HK-2 (cell line): Measurements from ENCODE around the gene KRT1.

Experiments
- DNase-seq: peaks from one replicate; pipeline ENCODE4 v3.0.0-alpha.2; 2018; ENCODE audit not compliant: unreplicated experiment

Gene KRT1

DNA sequence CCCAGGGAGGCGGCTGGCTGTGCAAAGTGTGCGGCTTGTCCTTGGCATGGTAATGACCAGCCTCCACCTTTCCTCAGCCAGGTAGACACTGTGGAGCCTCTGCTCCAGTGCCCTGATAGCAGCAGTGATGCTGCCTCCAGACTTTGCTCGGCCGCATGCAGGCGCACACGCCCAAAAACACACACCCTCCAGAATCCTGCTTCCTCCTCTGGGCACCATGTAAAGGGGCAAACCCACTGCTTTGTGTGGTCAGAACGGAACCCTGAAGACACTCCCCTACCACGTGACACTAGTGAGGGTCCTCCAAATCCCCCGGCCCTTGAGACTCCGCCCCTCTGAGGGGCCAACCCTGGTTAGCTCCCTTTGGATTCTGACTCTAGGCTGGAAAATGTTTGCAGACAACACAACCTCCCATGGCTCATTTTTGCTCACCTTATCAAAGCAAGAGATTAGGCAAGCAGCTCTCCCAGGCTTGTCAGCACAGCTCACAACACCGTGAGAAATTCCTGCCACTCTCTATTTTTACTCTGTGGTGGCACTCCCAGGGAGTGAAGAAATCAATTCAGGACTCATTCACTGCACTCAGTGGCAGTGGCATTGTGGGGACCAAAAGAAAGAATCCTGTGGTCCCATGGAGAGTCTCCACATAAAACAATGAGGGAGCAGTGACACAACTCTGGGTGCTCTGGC is 18.6 kb upstream of the KRT1 start:
- no peak for DNase-seq

DNA sequence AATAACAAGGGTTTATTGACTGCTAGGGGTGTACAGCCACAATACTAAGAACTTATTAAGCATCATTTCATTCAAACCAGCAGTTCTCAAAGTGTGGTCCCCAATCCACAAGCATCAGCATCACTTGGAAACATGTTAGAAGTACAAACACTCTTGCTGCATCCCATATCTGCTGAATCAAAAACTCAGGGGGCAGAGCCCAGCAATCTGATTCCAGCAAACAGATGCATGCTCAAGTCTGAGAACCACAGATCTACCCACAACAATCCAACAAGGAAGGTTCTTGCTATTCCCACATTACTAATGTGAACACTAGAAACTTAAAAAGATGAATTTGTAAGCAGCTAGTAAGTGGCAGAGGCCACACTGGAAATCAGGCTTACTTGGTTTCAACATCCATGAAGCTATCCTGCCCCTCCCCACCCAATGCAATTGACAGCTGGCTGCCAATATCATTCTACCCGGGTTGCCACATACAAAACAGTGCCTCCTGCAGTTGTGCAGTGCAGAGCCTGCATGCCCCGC is 16.9 kb upstream of the KRT1 start:
- DNase-seq = no peak

DNA sequence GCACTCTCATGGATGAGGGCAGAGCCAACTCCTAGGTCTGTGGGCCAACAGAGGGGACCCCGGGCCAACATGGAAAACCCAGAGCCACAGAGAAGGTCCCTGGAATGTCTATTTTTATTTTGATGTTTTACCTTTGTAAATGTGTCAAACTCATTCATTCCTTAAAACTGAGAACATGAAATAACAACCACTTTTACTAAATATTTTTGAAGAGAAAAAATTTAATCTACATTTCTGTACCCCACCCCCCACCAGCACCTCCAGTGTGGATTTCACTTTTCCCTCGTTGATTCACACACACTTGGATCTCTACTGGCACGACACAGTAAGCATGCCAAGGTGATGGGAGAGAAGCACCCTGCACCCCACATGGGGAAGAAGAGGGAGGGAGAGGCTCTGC is 16.4 kb upstream of the KRT1 start:
- no peak for DNase-seq

- no peak for DNase-seq
Observed at GRCh38 chr12:52695039-52695438, 14.8 kb upstream of the KRT1 start.

GRCh38 chr12:52694151-52694550 is 13.9 kb upstream of the KRT1 start:
- DNase-seq = no peak

- no peak for DNase-seq
Observed at GRCh38 chr12:52693261-52693660, 13.1 kb upstream of the KRT1 start.

DNA sequence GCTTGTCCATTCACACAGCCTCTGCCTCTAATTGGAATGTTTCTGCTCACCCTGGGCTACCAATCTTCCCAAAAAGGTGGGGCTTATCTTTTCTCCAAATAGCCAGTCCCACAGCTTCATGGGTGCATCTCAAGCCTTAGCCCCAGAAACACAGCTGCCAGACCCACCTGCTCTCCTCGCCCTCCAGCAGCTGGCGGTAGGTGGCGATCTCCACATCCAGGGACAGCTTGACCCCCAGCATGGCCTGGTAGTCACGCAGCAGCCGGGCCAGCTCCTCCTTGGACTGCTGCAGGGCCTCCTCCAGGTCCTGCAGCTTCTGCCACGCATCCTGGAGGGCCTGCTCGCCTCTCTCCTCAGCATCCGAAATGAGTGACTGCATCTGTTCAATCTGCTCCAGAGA is 12.0 kb upstream of the KRT1 start:
- no peak for DNase-seq

- no peak for DNase-seq
Observed at GRCh38 chr12:52691841-52692150, 11.6 kb upstream of the KRT1 start.

GRCh38 chr12:52691076-52691840 is 11.1 kb upstream of the KRT1 start:
- no peak for DNase-seq

DNA sequence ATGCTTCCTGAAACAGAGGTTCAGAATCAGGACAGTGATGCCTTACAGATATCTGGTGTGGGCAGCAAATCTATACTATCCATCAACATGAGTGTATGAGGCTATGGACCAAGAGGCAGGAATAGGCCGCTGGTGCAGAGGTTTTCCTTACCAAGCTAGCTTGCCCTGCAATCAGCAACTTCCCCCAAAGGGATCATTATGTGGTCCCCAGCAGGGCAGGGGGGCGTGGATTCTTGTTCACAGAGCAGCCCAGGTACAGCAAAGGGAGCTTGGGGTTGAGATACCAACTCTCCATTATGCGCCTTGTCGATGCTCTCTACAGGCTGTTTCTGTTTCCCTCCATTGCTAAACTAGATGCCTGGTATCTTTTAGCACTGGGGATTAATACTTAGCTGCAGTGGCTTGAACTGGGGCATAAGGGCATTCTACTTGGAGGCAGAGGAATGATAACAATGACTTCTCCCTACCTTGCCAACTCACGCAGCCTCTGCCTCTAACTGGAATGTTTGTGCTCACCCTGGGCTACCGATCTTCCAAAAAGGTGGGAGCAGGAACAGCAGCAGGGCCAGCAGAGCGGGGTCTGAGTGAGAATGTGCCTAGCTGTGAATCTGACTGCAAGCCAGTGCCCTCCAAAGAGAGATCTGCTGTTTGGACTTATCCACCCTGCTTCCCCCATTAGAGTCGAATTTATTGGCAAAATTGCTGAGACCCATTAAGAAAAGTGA is 10.3 kb upstream of the KRT1 start:
- no peak for DNase-seq

- DNase-seq = no peak
Observed at GRCh38 chr12:52689936-52690335, 9.7 kb upstream of the KRT1 start.

DNA sequence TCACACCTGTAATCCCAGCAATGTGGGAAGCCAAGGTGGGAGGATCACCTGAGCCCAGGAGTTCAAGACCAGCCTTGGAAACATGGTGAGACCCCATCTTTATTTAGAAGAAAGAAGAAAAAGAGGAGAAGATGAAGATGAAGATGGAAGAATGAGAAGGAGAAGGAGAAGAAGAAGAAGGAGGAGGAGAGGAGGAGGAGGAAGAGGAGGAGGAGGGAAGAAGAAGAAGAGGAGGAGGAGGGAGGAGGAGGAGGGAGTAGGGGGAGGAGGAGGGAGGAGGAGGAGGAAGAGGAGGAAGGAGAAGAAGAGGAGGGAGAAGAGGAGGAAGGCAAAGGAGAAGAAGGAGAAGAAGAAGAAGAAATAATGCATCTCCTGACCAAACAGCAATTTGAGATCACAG is 9.0 kb upstream of the KRT1 start:
- DNase-seq = no peak

DNA sequence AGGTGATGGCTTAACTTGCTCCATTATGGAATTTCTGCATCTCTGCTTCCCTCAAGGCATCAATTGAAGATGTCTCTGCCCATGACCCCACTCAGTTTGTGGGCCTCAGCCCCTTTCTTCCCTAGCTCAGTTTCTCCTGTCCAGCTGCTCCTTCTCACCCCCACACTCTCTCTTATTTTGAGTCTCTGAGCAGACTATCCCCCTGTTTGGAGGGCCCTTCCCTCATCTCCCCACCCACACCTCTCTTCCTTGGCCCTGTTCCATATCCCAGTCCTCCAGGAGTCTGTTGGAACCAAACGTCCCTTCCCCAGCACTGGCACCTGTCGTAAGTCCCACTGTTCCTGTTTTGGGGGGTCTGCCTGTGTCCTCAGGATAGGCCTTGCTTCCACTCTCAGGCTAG is 8.3 kb upstream of the KRT1 start:
- no peak for DNase-seq

DNA sequence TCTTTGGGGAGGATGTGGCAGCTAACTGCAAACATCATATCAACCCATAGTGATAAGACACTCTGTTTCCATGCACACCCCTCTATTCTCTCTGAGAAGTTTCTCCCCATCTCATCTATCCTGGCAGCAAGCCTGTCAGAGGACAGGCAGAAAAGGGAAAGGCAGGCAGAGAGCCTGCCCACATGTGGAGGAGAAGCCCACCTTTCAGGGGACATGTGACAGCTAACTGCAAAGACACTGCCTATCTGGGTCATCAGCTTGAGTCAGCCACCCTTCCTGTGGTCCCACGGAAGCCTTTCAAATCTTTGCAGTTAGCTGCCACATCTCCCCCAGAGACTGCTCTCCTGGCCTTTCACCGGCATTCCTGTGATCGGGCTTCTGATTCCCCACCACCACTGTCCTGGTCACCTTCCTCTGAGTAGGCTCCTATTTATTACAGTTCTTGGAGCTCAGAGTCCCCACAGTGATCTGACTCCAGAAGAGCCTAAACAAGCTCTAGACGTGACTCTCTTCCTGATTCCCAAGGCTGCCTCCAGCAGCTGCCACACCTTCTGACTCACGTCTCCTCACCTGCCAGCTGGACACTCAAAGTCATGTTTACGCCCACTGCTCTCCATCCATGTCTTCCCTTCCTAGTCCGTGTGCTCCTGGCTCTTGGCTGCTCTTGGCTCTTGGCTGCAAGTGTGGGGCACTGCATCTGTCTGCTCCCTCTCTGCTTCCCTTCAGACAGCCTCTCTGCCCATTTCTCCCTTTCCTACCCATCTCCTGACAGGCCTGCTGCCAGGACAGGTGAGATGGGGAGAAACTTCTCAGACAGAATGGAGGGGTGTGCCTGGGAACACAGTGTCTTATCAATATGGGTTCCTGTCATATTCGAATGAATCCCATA is 7.5 kb upstream of the KRT1 start:
- no peak for DNase-seq

- no peak for DNase-seq
Observed at GRCh38 chr12:52686756-52687487, 6.7 kb upstream of the KRT1 start.

DNA sequence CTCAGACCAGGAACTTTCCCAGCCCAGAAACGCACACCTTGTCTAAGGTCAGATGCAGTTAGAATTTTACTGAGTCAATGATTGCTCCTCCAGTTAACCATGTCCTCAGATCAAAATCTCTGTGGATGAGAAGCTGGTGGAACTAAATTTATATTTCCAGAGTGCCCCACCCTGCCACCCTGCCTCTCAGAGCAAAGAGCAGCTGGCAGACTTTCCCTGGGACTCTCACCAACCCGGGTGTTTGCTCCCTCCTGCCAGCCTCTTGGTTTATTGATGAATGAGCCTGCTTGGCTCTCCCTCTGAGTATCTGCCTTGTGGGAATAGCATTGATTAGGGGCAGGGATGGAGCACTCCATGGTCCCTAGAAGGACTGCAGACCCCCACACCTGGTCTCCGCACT is 5.9 kb upstream of the KRT1 start:
- DNase-seq = no peak

DNA sequence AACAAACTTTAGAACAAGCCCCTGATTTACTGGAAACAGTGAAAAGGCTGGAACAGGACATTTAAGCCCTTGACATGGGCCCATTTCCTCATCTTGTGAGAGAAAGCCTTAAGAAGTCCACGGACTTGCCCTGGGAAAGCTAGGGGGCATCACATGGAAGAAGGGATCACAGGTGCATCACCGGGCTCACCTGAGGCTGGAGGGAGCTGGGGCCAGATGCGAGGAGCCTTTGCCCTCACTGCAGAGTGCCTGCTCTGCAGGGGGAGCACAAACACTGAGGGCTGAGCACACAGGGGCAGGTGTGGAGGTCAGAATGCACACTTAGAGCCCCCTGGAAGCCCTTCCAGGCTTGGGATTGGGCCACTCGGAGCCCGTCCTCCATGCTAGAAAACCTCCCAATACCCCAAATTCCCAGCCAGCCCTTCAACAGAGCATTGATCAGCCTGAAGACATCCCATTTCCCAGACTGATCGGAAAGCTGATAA is 5.2 kb upstream of the KRT1 start:
- DNase-seq = no peak

GRCh38 chr12:52684431-52684830 is 4.2 kb upstream of the KRT1 start:
- DNase-seq = no peak

- DNase-seq = no peak
Observed at GRCh38 chr12:52683575-52684300, 3.5 kb upstream of the KRT1 start.

DNA sequence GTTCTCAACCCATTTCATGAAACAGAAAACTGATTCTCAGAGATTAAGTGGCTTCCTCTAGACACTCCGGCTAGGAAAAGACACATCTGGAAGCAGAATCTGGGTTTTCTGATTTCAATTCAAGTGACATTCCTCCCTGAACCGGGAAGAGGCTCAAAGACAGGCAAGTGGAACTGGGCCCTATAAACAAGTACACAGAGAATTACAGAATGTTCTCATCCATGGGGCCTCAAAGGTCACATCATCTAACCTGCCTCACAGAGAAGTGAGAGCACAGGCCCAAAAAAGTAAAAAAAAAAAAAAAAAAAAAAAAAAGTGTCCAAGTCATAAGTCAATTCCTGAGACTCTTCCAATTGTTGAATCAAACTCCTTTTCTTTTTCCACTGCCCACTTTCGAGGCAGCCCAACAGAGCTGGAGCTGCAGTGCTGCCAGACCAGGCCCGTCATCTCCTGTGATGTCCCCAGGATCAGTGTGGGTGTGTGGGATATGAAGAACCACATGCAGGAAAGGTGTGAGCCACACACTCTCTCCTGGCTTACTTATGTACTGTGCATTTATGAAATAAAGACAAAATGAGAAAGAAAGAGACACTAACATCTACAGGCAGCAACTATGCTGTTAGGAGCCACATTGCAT is 2.8 kb upstream of the KRT1 start:
- DNase-seq = no peak
